Esophagus (tissue), 2 donors: ENCODE results near the gene TIMP2. TPM values are rescaled to one million over a fixed set of nuclear protein-coding genes. Genes with fewer than 3 reads are reported as not detected.
"Not testable (repeated sequence)": the region's sequence is repeated elsewhere in the genome, so short reads cannot be mapped to it uniquely, and the experiment has no call there.

Experiments
- H3K27ac ChIP-seq, 2 donors: one replicate each; pipeline ENCODE4 v1.5.1; 2013; ENCODE audit warnings: low read depth in 2 of 2, mild to moderate bottlenecking in 2 of 2, inconsistent platforms in 1 of 2, low read length in 1 of 2, moderate library complexity in 1 of 2
- H3K27me3 ChIP-seq, 2 donors: one replicate each; pipeline ENCODE4 v1.6.1; 2013; ENCODE audit warnings: low read length in 2 of 2, control low read depth in 1 of 2, mild to moderate bottlenecking in 1 of 2; ENCODE audit not compliant: insufficient read depth in 2 of 2, control insufficient read depth in 1 of 2
- H3K36me3 ChIP-seq, 2 donors: one replicate each; pipeline ENCODE4 v1.6.1; 2013; ENCODE audit warnings: low read length in 1 of 2; ENCODE audit not compliant: control insufficient read depth in 2 of 2, insufficient read depth in 2 of 2
- H3K4me1 ChIP-seq, 2 donors: one replicate each; pipeline ENCODE4 v1.6.1; 2013; ENCODE audit warnings: low read length in 1 of 2; ENCODE audit not compliant: control insufficient read depth in 2 of 2, insufficient read depth in 2 of 2
- H3K4me3 ChIP-seq, 2 donors: one replicate each; pipeline ENCODE4 v1.5.1; 2013; ENCODE audit warnings: low read length in 2 of 2, mild to moderate bottlenecking in 2 of 2, low read depth in 1 of 2, moderate library complexity in 1 of 2
- H3K9me3 ChIP-seq, 2 donors: one replicate each; pipeline ENCODE4 v1.6.1; 2013; ENCODE audit warnings: mild to moderate bottlenecking in 2 of 2, low read depth in 1 of 2, low read length in 1 of 2, moderate library complexity in 1 of 2; ENCODE audit not compliant: control insufficient read depth in 2 of 2, insufficient read depth in 1 of 2
- WGBS, 2 donors: extraction: QIAGEN DNeasy Blood & Tissue Kit; methylation state at CpG; one replicate each; pipeline ENCODE4 v1.1.7; 2013; 5-methylcytosine and 5-hydroxymethylcytosine counted together
- polyA plus RNA-seq, 2 donors: library from polyadenylated mRNA; stranded (reverse); fragments of 200-250 nt; gene quantifications; one replicate each; pipeline ENCODE4 v1.2.3, GENCODE V29; 2013
- donor health status: healthy with polysubstance abuse.
- donor health status: Bipolar disorder and iron deficiency.

The TIMP2 gene
- polyA plus RNA-seq, 2 donors: 30.6 to 39.5 TPM

- H3K27ac ChIP-seq: no peak overlapping the region
- H3K27me3 ChIP-seq: no peaks in the 10 kb centered on the region
- H3K9me3 ChIP-seq: no peaks in the 10 kb centered on the region
- WGBS, 2 donors: 82 to 83% methylated on average over 23 of the region's 23 CpGs
- no peak overlapping the region for H3K4me3 ChIP-seq
- peaks cover 3 to 9% of the 10 kb centered on the region in 2 donors for H3K4me1 ChIP-seq
- H3K36me3 ChIP-seq: peaks cover 0 to 11% of the 10 kb centered on the region in 2 donors
These were observed 41.9 kb upstream of the TIMP2 start for GRCh38 chr17:78966910-78967600.

- Histone ChIP-seq H3K27ac (no peak overlapping the region), H3K4me1 (peaks cover 0 to 9% of the 10 kb centered on the region in 2 donors), H3K36me3 (peaks cover 0 to 8% of the 10 kb centered on the region in 2 donors), H3K9me3 (no peaks in the 10 kb centered on the region), H3K4me3 (no peak overlapping the region), H3K27me3 (no peaks in the 10 kb centered on the region)
- 77 to 86% methylated on average over 26 of the region's 26 CpGs for WGBS, 2 donors
These were observed 41.1 kb upstream of the TIMP2 start for GRCh38 chr17:78966123-78966813.

DNA sequence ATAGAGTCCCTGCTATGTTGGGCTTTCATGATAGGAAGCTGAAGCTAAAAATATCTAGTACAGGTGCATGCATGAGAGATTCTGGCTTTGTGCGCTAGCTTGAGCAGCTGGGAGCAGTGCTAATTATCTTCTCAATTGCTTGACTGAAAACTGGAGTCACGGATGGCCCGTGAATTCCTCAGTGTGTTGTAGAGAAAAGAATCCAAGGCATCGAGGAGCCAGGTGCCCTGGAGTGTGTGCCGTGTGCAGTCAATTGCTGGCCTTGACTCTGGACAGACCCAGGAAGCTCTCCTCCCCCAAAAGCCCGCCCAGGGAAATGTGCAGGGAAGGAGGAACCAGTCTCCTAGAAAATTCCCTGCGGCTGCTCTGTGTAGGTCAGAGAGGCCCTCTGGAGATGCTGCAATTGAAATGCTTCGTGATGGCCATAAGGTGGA lies 40.3 kb upstream of the TIMP2 start:
- Histone ChIP-seq H3K9me3 (no peaks in the 10 kb centered on the region), H3K27ac (no peak overlapping the region), H3K27me3 (no peaks in the 10 kb centered on the region), H3K36me3 (peaks cover 0 to 8% of the 10 kb centered on the region in 2 donors), H3K4me1 (peaks cover 2 to 5% of the 10 kb centered on the region in 2 donors), H3K4me3 (no peak overlapping the region)
- 81 to 83% methylated on average over 8 of the region's 8 CpGs for WGBS, 2 donors

GRCh38 chr17:78963378-78963777 lies 38.2 kb upstream of the TIMP2 start:
- Histone ChIP-seq H3K36me3 (no peaks in the 10 kb centered on the region), H3K4me1 (peaks cover 2 to 3% of the 10 kb centered on the region in 2 donors), H3K9me3 (no peaks in the 10 kb centered on the region), H3K27ac (no peak overlapping the region), H3K4me3 (no peak overlapping the region), H3K27me3 (no peaks in the 10 kb centered on the region)
- WGBS, 2 donors: 81 to 89% methylated on average over 6 of the region's 6 CpGs

DNA sequence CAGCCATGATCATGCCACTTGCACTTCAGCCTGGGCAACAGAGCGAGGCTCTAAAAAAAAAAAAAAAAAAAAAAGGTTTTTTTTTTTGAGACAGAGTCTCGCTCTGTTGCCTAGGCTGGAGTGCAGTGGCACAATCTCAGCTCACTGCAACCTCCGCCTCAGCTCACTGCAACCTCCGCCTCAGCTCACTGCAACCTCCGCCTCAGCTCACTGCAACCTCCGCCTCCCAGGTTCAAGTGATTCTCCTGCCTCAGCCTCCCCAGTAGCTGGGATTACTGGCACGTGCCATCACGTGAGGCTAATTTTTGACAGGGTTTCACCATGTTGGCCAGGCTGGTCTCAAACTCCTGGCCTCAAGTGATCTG lies 37.8 kb upstream of the TIMP2 start:
- WGBS, 2 donors: 96 to 97% methylated on average over 7 to 8 of the region's 8 CpGs
- H3K9me3 ChIP-seq, H3K36me3 ChIP-seq, H3K4me3 ChIP-seq, H3K27ac ChIP-seq, H3K4me1 ChIP-seq, H3K27me3 ChIP-seq: not testable (repeated sequence)

- H3K4me1 ChIP-seq: peaks cover 2 to 3% of the 10 kb centered on the region in 2 donors
- no peaks in the 10 kb centered on the region for H3K27me3 ChIP-seq
- WGBS, 2 donors: 72% methylated on average over 19 of the region's 19 CpGs
- H3K9me3 ChIP-seq: no peaks in the 10 kb centered on the region
- no peak overlapping the region for H3K4me3 ChIP-seq
- H3K27ac ChIP-seq: peak overlapping the region in 1 of 2 donors; percentile 26
- H3K36me3 ChIP-seq: no peaks in the 10 kb centered on the region
These were observed 37.3 kb upstream of the TIMP2 start for GRCh38 chr17:78962345-78962983.

DNA sequence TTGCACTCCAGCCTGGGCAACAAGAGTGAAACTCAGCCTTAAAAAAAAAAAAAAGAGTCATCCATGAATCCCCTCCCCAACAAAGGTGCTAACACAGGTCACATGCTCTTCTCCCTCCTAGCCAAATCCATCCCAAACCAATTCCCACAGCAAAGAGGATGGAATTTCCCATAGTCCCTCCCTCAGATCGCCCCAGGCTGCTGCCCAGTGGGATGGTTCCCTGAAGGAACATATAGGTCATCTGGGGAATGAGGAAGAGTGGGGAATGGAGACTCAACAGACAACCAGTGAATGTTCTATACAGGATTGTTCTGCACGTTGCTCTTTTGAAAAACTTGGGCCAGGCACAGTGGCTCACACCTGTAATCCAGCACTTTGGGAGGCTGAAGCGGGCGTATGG lies 36.4 kb upstream of the TIMP2 start:
- 90 to 93% methylated on average over 4 of the region's 4 CpGs for WGBS, 2 donors
- H3K4me3 ChIP-seq: no peak overlapping the region
- H3K4me1 ChIP-seq: peaks cover 2 to 3% of the 10 kb centered on the region in 2 donors
- no peaks in the 10 kb centered on the region for H3K9me3 ChIP-seq
- H3K36me3 ChIP-seq: no peaks in the 10 kb centered on the region
- no peak overlapping the region for H3K27ac ChIP-seq
- H3K27me3 ChIP-seq: no peaks in the 10 kb centered on the region

- Histone ChIP-seq H3K36me3 (no peaks in the 10 kb centered on the region), H3K4me1 (peaks cover 2 to 3% of the 10 kb centered on the region in 2 donors), H3K9me3 (no peaks in the 10 kb centered on the region), H3K27ac (peak overlapping the region in 1 of 2 donors; percentile 50), H3K27me3 (no peaks in the 10 kb centered on the region), H3K4me3 (no peak overlapping the region)
- 51 to 60% methylated on average over 5 of the region's 5 CpGs for WGBS, 2 donors
These were observed 35.7 kb upstream of the TIMP2 start for GRCh38 chr17:78960928-78961327.

DNA sequence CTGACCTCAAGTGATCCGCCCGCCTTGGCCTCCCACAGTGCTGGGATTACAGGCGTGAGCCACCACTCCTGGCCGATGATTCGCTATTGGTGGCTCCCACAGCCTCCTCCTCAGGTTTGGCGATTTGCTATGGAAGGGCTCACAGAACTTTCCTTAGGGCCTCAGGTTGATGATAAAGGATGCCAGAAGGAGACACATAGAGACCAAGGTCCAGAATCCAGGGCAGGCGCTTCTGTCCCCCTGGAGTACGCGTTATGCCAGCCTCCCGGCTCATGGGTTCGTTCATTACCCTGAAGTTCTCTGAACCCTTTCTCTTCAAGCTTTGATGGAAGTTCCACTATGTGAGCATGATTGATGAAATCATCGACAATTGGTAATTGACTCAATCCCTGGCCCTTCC lies 34.6 kb upstream of the TIMP2 start:
- no peak overlapping the region for H3K27ac ChIP-seq
- H3K9me3 ChIP-seq: no peaks in the 10 kb centered on the region
- 92 to 94% methylated on average over 12 of the region's 12 CpGs for WGBS, 2 donors
- H3K4me3 ChIP-seq: no peak overlapping the region
- H3K27me3 ChIP-seq: no peaks in the 10 kb centered on the region
- H3K4me1 ChIP-seq: peaks cover 2 to 3% of the 10 kb centered on the region in 2 donors
- no peaks in the 10 kb centered on the region for H3K36me3 ChIP-seq
